ENCODE results near the gene GLTP. TPM values are rescaled to one million over a fixed set of nuclear protein-coding genes. Genes with fewer than 3 reads are reported as not detected.

The GLTP gene
- polyA plus RNA-seq, 2 of the 4 experiments (the other 2 are of a cell fraction), result 16.9 to 18.8 TPM

GRCh38 chr12:109803678-109804077, 76.7 kb downstream of the GLTP start:
- Histone ChIP-seq H3K4me3 (no peak overlapping the region), H3K9me3 (no peaks in the 10 kb centered on the region), H3K4me1 (no peaks in the 10 kb centered on the region), H3K27ac (no peak overlapping the region), H3K4me2 (no peak overlapping the region)
- TF ChIP-seq PHF8 (IDR thresholded peaks at IDR 0.05; ENCODE audit: borderline replicate concordance, low read depth) (no peak), NR3C1 (IDR thresholded peaks at IDR 0.05) (no peak), POLR2A (IDR thresholded peaks at IDR 0.05; ENCODE audit: low read length) (no peak), MYC (IDR thresholded peaks at IDR 0.05; ENCODE audit: borderline replicate concordance, low read length) (no peak), REST (IDR thresholded peaks at IDR 0.05) (no peak), ESRRA (IDR thresholded peaks at IDR 0.05; ENCODE audit: borderline replicate concordance, low read length) (no peak), RCOR1 (IDR thresholded peaks at IDR 0.05; ENCODE audit: low read depth, low read length) (no peak)
- FAIRE-seq, result no peak
- no peak for DNase-seq (ENCODE audit: low read depth in 1 of 2, low spot score in 1 of 2)
- POLR2A ChIA-PET, result no interaction called here
- ATAC-seq, result no peak
- 6% methylated on average over 3 of the region's 3 CpGs for WGBS (ENCODE audit: missing lambda C conversion rate)
- CTCF ChIA-PET, result interaction anchor here (0.6 to 5.7 kb wide), 18 partner anchors 8 to 627 kb away, joined by 3 to 277 read pairs (median 14); no protein-coding TSS in a partner anchor

GRCh38 chr12:109802828-109803227, 77.5 kb downstream of the GLTP start:
- Histone ChIP-seq H3K4me2 (no peak overlapping the region), H3K9me3 (no peaks in the 10 kb centered on the region), H3K4me3 (no peak overlapping the region), H3K4me1 (no peaks in the 10 kb centered on the region), H3K27ac (no peak overlapping the region)
- 70% methylated on average over 15 of the region's 15 CpGs for WGBS (ENCODE audit: missing lambda C conversion rate)
- FAIRE-seq (no peak), ATAC-seq (no peak), DNase-seq (ENCODE audit: low read depth in 1 of 2, low spot score in 1 of 2) (no peak)
- ChIA-PET POLR2A (no interaction called here), CTCF (interaction anchor here (5.6 to 5.7 kb wide), 2 partner anchors 15 to 45 kb away, joined by 85 to 277 read pairs; no protein-coding TSS in a partner anchor)
- TF ChIP-seq BHLHE40 (IDR thresholded peaks at IDR 0.05; ENCODE audit: low read depth, low read length) (no peak), MYC (IDR thresholded peaks at IDR 0.05; ENCODE audit: borderline replicate concordance, low read length) (no peak), HDAC2 (IDR thresholded peaks at IDR 0.05) (no peak), USF2 (IDR thresholded peaks at IDR 0.05) (no peak)

Small RNA genes within 50 kb of the gene (small RNA-seq; reads per million reads assigned to genes)
- 0 reads per million in 6 experiments for gene MIR4497
- 0 reads per million in 6 experiments for gene RN7SL441P

Other genes starting within 250 kb of the GLTP start
- gene FAM222A, start 166.7 kb downstream of the GLTP start, polyA plus RNA-seq (2011; rRNA removed), result 0.97 and 0.98 TPM in 2 replicates
- 3.0 to 3.3 TPM (median 3.2 TPM) in 3 replicates for gene FAM222A, start 166.7 kb downstream of the GLTP start, polyA plus RNA-seq (2017; fragmentation: RNase III; extraction: RNeasy Plus Mini Kit Qiagen cat#74134 plus additional on column Dnase treatment)
- gene TRPV4, start 47.1 kb downstream of the GLTP start, polyA plus RNA-seq (2011; rRNA removed), result 0.37 and 0.52 TPM in 2 replicates
- gene TRPV4, start 47.1 kb downstream of the GLTP start, polyA plus RNA-seq (2017; fragmentation: RNase III; extraction: RNeasy Plus Mini Kit Qiagen cat#74134 plus additional on column Dnase treatment), result 0.05 to 0.15 TPM (median 0.09 TPM) in 3 replicates
- 14.9 and 18.4 TPM in 2 replicates for gene TCHP, start 19.7 kb upstream of the GLTP start, polyA plus RNA-seq (2011; rRNA removed)
- gene TCHP, start 19.7 kb upstream of the GLTP start, polyA plus RNA-seq (2017; fragmentation: RNase III; extraction: RNeasy Plus Mini Kit Qiagen cat#74134 plus additional on column Dnase treatment), result 25.4 to 35.8 TPM (median 33.4 TPM) in 3 replicates
- 38.0 and 44.3 TPM in 2 replicates for gene GIT2, start 115.8 kb upstream of the GLTP start, polyA plus RNA-seq (2011; rRNA removed)
- gene GIT2, start 115.8 kb upstream of the GLTP start, polyA plus RNA-seq (2017; fragmentation: RNase III; extraction: RNeasy Plus Mini Kit Qiagen cat#74134 plus additional on column Dnase treatment), result 17.9 to 19.1 TPM (median 18.5 TPM) in 3 replicates
- gene ANKRD13A, start 118.9 kb upstream of the GLTP start, polyA plus RNA-seq (2011; rRNA removed), result 19.8 and 23.8 TPM in 2 replicates
- 11.5 to 13.0 TPM (median 12.1 TPM) in 3 replicates for gene ANKRD13A, start 118.9 kb upstream of the GLTP start, polyA plus RNA-seq (2017; fragmentation: RNase III; extraction: RNeasy Plus Mini Kit Qiagen cat#74134 plus additional on column Dnase treatment)
- 22.6 and 23.1 TPM in 2 replicates for gene C12orf76, start 168.0 kb upstream of the GLTP start, polyA plus RNA-seq (2011; rRNA removed)
- 12.4 to 14.5 TPM (median 13.3 TPM) in 3 replicates for gene C12orf76, start 168.0 kb upstream of the GLTP start, polyA plus RNA-seq (2017; fragmentation: RNase III; extraction: RNeasy Plus Mini Kit Qiagen cat#74134 plus additional on column Dnase treatment)
- gene IFT81, start 243.8 kb upstream of the GLTP start, polyA plus RNA-seq (2011; rRNA removed), result 39.7 and 73.4 TPM in 2 replicates
- 40.7 to 41.6 TPM (median 40.7 TPM) in 3 replicates for gene IFT81, start 243.8 kb upstream of the GLTP start, polyA plus RNA-seq (2017; fragmentation: RNase III; extraction: RNeasy Plus Mini Kit Qiagen cat#74134 plus additional on column Dnase treatment)